IMR-90 (cell line): ENCODE data around the gene DHRS7B. TPM values are rescaled to one million over a fixed set of nuclear protein-coding genes. Genes with fewer than 3 reads are reported as not detected.

Source experiments
- ATAC-seq: fragments of 200-7000 bp; cut with Tn5 transposase; 2 replicates; pipeline ENCODE4 v1.9.1; 2020; ENCODE audit warnings: low read depth, mild to moderate bottlenecking, moderate library complexity
- BruUV-seq: library from RNA; stranded (reverse); fragments of 400-500 nt; replicated peaks from 2 replicates; lab custom pipeline; 2021; lab: Mats Ljungman, UMichigan
- CTCF ChIA-PET: fragments of 300-600 bp; formaldehyde crosslinking; extraction: SDS; loops from one replicate; lab custom pipeline; 2021; ENCODE audit warnings: antibody characterized with exemption; lab: Yijun Ruan, JAX
- POLR2A ChIA-PET: fragments of 300-600 bp; sonication (Branson Sonifier 250); formaldehyde crosslinking; loops from one replicate; lab custom pipeline; 2022; ENCODE audit warnings: antibody characterized with exemption; ENCODE audit not compliant: unreplicated experiment; lab: Charles Lee
- DNase-seq: peaks from one replicate; pipeline ENCODE4 v3.0.0; 2013
- H2AFZ ChIP-seq: replicated peaks from 2 replicates; pipeline ENCODE3; 2013; ENCODE audit warnings: low read length, mild to moderate bottlenecking; ENCODE audit not compliant: poor library complexity
- H2AK5ac ChIP-seq: 2 replicates; pipeline ENCODE4 v1.6.1; 2013; ENCODE audit warnings: low read depth, low read length, inconsistent platforms
- H2AK9ac ChIP-seq: replicated peaks from 2 replicates; pipeline ENCODE3; 2013; ENCODE audit warnings: mild to moderate bottlenecking, low read depth, low read length, moderate library complexity; ENCODE audit not compliant: poor library complexity
- H2BK120ac ChIP-seq: 2 replicates; pipeline ENCODE4 v1.6.1; 2013; ENCODE audit warnings: low read depth, low read length, inconsistent platforms
- H2BK15ac ChIP-seq: 3 replicates; pipeline ENCODE4 v1.6.1; 2013; ENCODE audit warnings: low read depth, low read length, inconsistent platforms
- H2BK20ac ChIP-seq: 2 replicates; pipeline ENCODE4 v1.6.1; 2013; ENCODE audit warnings: low read depth, mild to moderate bottlenecking, inconsistent platforms, low read length, moderate library complexity
- H2BK5ac ChIP-seq: 2 replicates; pipeline ENCODE4 v1.6.1; 2013; ENCODE audit warnings: mild to moderate bottlenecking, low read depth, low read length, inconsistent platforms; ENCODE audit not compliant: poor library complexity, severe bottlenecking
- H3K14ac ChIP-seq: replicated peaks from 2 replicates; pipeline ENCODE4 v1.6.1; 2013; ENCODE audit warnings: low read depth, low read length, inconsistent platforms
- H3K18ac ChIP-seq: 2 replicates; pipeline ENCODE4 v1.6.1; 2013; ENCODE audit warnings: low read depth, low read length, control low read depth
- H3K23ac ChIP-seq: 2 replicates; pipeline ENCODE4 v1.6.1; 2013; ENCODE audit warnings: low read depth, low read length, inconsistent platforms
- H3K27ac ChIP-seq: 2 replicates; pipeline ENCODE4 v1.5.1; 2013; ENCODE audit warnings: mild to moderate bottlenecking, control low read depth, low read length; ENCODE audit not compliant: insufficient read depth
- H3K27me3 ChIP-seq: 2 replicates; pipeline ENCODE4 v1.6.1; 2013; ENCODE audit warnings: low read length; ENCODE audit not compliant: control insufficient read depth, insufficient read depth
- H3K36me3 ChIP-seq: 2 replicates; pipeline ENCODE4 v1.6.1; 2013; ENCODE audit warnings: low read length, mixed read lengths; ENCODE audit not compliant: control insufficient read depth, insufficient read depth
- H3K4ac ChIP-seq: 2 replicates; pipeline ENCODE4 v1.6.1; 2013; ENCODE audit warnings: low read depth, low read length, inconsistent platforms
- H3K4me1 ChIP-seq: 2 replicates; pipeline ENCODE4 v1.6.1; 2013; ENCODE audit warnings: low read length, mixed read lengths; ENCODE audit not compliant: control insufficient read depth, insufficient read depth
- H3K4me2 ChIP-seq: 2 replicates; pipeline ENCODE4 v1.6.1; 2013; ENCODE audit warnings: low read depth, mild to moderate bottlenecking, control low read depth, low read length, moderate library complexity
- H3K4me3 ChIP-seq: 2 replicates; pipeline ENCODE4 v1.5.1; 2013; ENCODE audit warnings: low read depth, mild to moderate bottlenecking, control low read depth, low read length, moderate library complexity; ENCODE audit not compliant: insufficient read depth
- H3K56ac ChIP-seq: 2 replicates; pipeline ENCODE4 v1.6.1; 2013; ENCODE audit warnings: low read length, inconsistent platforms; ENCODE audit not compliant: insufficient read depth; ENCODE audit errors: extremely low read depth
- H3K79me1 ChIP-seq, 2 experiments: 2 replicates each; pipeline ENCODE4 v1.6.1; 2013; ENCODE audit warnings: low read length in 2 of 2, inconsistent platforms in 1 of 2, low read depth in 1 of 2
- H3K9ac ChIP-seq: 2 replicates; pipeline ENCODE4 v1.6.1; 2013; ENCODE audit warnings: low read depth, low read length, control low read depth
- H3K9me1 ChIP-seq: 2 replicates; pipeline ENCODE4 v1.6.1; 2013; ENCODE audit warnings: low read length, inconsistent platforms; ENCODE audit not compliant: insufficient read depth
- H3K9me3 ChIP-seq: 2 replicates; pipeline ENCODE4 v1.6.1; 2013; ENCODE audit warnings: low read length; ENCODE audit not compliant: control insufficient read depth, insufficient read depth
- H4K20me1 ChIP-seq: 2 replicates; pipeline ENCODE4 v1.6.1; 2013; ENCODE audit warnings: low read length, inconsistent platforms; ENCODE audit not compliant: insufficient read depth
- H4K5ac ChIP-seq: 2 replicates; pipeline ENCODE4 v1.6.1; 2013; ENCODE audit warnings: mild to moderate bottlenecking, low read depth, low read length, control low read depth
- H4K8ac ChIP-seq, 2 experiments: 2 replicates each; pipeline ENCODE4 v1.6.1; 2013; ENCODE audit warnings: low read depth in 2 of 2, low read length in 2 of 2, control low read depth in 1 of 2, inconsistent platforms in 1 of 2
- H4K91ac ChIP-seq: 2 replicates; pipeline ENCODE4 v1.6.1; 2013; ENCODE audit warnings: low read depth, low read length, inconsistent platforms; ENCODE audit not compliant: insufficient read depth
- BHLHE40 ChIP-seq: fragments of 150-350 bp; IDR thresholded peaks from 2 replicates; pipeline ENCODE4 v1.6.1; 2016; ENCODE audit warnings: mild to moderate bottlenecking, low read depth, low read length
- CEBPB ChIP-seq: IDR thresholded peaks from 2 replicates; pipeline ENCODE4 v1.6.1; 2012; ENCODE audit warnings: low read depth, low read length, improper control_type of control experiment
- MXI1 ChIP-seq: IDR thresholded peaks from 2 replicates; pipeline ENCODE4 v1.6.1; 2012; ENCODE audit warnings: low read depth, mild to moderate bottlenecking, low read length, moderate library complexity, borderline replicate concordance
- RCOR1 ChIP-seq: IDR thresholded peaks from 2 replicates; pipeline ENCODE4 v1.6.1; 2012; ENCODE audit warnings: mild to moderate bottlenecking, low read length, improper control_type of control experiment; ENCODE audit not compliant: insufficient replicate concordance
- RFX5 ChIP-seq: IDR thresholded peaks from 2 replicates; pipeline ENCODE4 v1.8.0; 2012; ENCODE audit warnings: low read depth, mild to moderate bottlenecking, low read length, moderate library complexity
- USF2 ChIP-seq: fragments of 150-350 bp; IDR thresholded peaks from 2 replicates; pipeline ENCODE4 v1.6.1; 2017; ENCODE audit warnings: mild to moderate bottlenecking, antibody characterized with exemption, low read length, low read depth
- WGBS, 2 experiments: methylation state at CpG; one replicate each; pipeline versions ENCODE4 v1.1.5 to v1.1.7; 2013; ENCODE audit warnings: missing lambda C conversion rate in 2 of 2; ENCODE audit not compliant: insufficient read length in 1 of 2; ENCODE audit errors: extremely low coverage in 2 of 2; 5-methylcytosine and 5-hydroxymethylcytosine counted together
- dilution Hi-C: fragments of 300-500 bp; cut with HindIII; formaldehyde crosslinking; loops from one replicate; pipeline ENCODE4 v1.14.3; 2018; ENCODE audit warnings: low sequenced_read_pairs; ENCODE audit not compliant: unreplicated experiment
- in situ Hi-C: fragments of 300-500 bp; cut with MboI; formaldehyde crosslinking; loops from 3 replicates; pipeline ENCODE4 v1.14.3; 2019; ENCODE audit warnings: low sequenced_read_pairs, inconsistent platforms, mixed read lengths
- intact Hi-C: fragments of 100-400 bp; cut with micrococcal nuclease; formaldehyde crosslinking; loops from 2 replicates; pipeline ENCODE4 v1.10.0; 2022
- polyA plus RNA-seq, 3 experiments: library from polyadenylated mRNA; depleted of rRNA; stranded (reverse); fragments of >200 nt; gene quantifications; 2 replicates each; pipeline ENCODE4 v1.2.3, GENCODE V29; 2012; ENCODE audit warnings: low replicate concordance in 1 of 3
- total RNA-seq: library from RNA; depleted of rRNA; stranded (reverse); fragments of >200 nt; gene quantifications from 2 replicates; pipeline ENCODE4 v1.2.3, GENCODE V29; 2012

Gene DHRS7B
- total and polyA plus RNA-seq, 2 of the 4 experiments (the other 2 are of a cell fraction) = 24.4 to 34.4 TPM

GRCh38 chr17:21079196-21079595 is 47.6 kb upstream of the DHRS7B start:
- no peak overlapping the region for H4K5ac ChIP-seq
- intact Hi-C loops = no loop called here
- POLR2A ChIA-PET = no interaction called here

More at GRCh38 chr17:21079196-21079595, 47.6 kb upstream of the DHRS7B start:
- Histone ChIP-seq H3K9me1 (no peaks in the 10 kb centered on the region), H2AFZ (no peak overlapping the region), H3K18ac (no peak overlapping the region), H3K4me1 (peaks cover 2% of the 10 kb centered on the region; the same call in 1 of the 2 replicates), H3K27me3 (peaks cover 22% of the 10 kb centered on the region), H3K4ac (no peak overlapping the region), H4K20me1 (no peaks in the 10 kb centered on the region), H3K23ac (no peak overlapping the region), H3K9me3 (0 out of 2 replicates have a peak, but pooled peaks cover 3% of the 10 kb centered on the region), H2BK20ac (no peak overlapping the region), H2AK5ac (no peak overlapping the region), H2BK5ac (no peak overlapping the region), H3K56ac (no peak overlapping the region), H3K36me3 (no peaks in the 10 kb centered on the region), H2BK15ac (no peak overlapping the region), H3K4me3 (no peak overlapping the region), H3K14ac (no peak overlapping the region), H4K8ac (no peak overlapping the region), H2AK9ac (no peak overlapping the region), H2BK120ac (no peak overlapping the region), H3K9ac (no peak overlapping the region), H3K4me2 (no peak overlapping the region), H4K91ac (no peak overlapping the region), H3K27ac (no peak overlapping the region), H3K79me1 (no peaks in the 10 kb centered on the region)
- ATAC-seq (no peak), DNase-seq (no peak)
- CTCF ChIA-PET = interaction anchor here (0.9 kb wide), 1 partner anchor 40 kb away, joined by 3 read pairs; no protein-coding TSS in a partner anchor
- no peak for TF ChIP-seq USF2
- no peak for TF ChIP-seq RFX5
- no peak for TF ChIP-seq RCOR1
- TF ChIP-seq CEBPB = no peak
- no peak for TF ChIP-seq BHLHE40
- no peak for TF ChIP-seq MXI1
- WGBS, 2 experiments = 40% methylated on average over 1 of the region's 7 CpGs; no CpG with 5 or more reads in 1 of the 2 experiments
- in situ Hi-C loops = no loop called here
- BruUV-seq = no TSS peak
- dilution Hi-C loops = no loop called here
